Spleen (tissue), 11 donors: ENCODE data around the gene SULT2B1. TPM values are rescaled to one million over a fixed set of nuclear protein-coding genes. Genes with fewer than 3 reads are reported as not detected.
A peak's percentile ranks its signal among the peaks of the same experiment; 100 is the strongest.

Source experiments
- DNase-seq: peaks from one replicate; pipeline ENCODE4 v3.0.0-alpha.2; 2020
- H3K27ac ChIP-seq, 8 donors: fragments of 200-600 bp; sonication (generic) in 7 of 8; 1 replicate in 4 of 8; 2 replicates in 4 of 8; pipeline versions ENCODE4 v1.5.0 to v1.8.0; 2016 to 2021; ENCODE audit warnings: inconsistent platforms in 4 of 8, mild to moderate bottlenecking in 4 of 8, moderate library complexity in 1 of 8
- H3K27me3 ChIP-seq, 7 donors: fragments of 200-600 bp; sonication (generic) in 6 of 7; replicated peaks in 1 of 7; 1 replicate in 4 of 7; 2 replicates in 3 of 7; pipeline versions ENCODE4 v1.5.0 to v1.8.0; 2016 to 2021; ENCODE audit warnings: inconsistent platforms in 3 of 7, mild to moderate bottlenecking in 1 of 7
- H3K36me3 ChIP-seq, 6 donors: fragments of 200-600 bp; sonication (generic) in 5 of 6; 1 replicate in 4 of 6; 2 replicates in 2 of 6; pipeline versions ENCODE4 v1.5.0 to v1.8.0; 2016 to 2021; ENCODE audit warnings: inconsistent platforms in 2 of 6
- H3K4me1 ChIP-seq, 6 donors: fragments of 200-600 bp; sonication (generic) in 5 of 6; 1 replicate in 3 of 6; 2 replicates in 3 of 6; pipeline versions ENCODE4 v1.5.0 to v1.8.0; 2016 to 2021; ENCODE audit warnings: inconsistent platforms in 3 of 6
- H3K4me3 ChIP-seq, 8 donors: fragments of 200-600 bp; sonication (generic) in 7 of 8; 1 replicate in 4 of 8; 2 replicates in 4 of 8; pipeline versions ENCODE4 v1.5.0 to v1.8.0; 2016 to 2021; ENCODE audit warnings: inconsistent platforms in 4 of 8, mild to moderate bottlenecking in 4 of 8, moderate library complexity in 2 of 8
- H3K9me3 ChIP-seq, 8 donors: fragments of 200-600 bp; sonication (generic) in 7 of 8; 1 replicate in 4 of 8; 2 replicates in 4 of 8; pipeline versions ENCODE4 v1.5.0 to v1.8.0; 2016 to 2021; ENCODE audit warnings: inconsistent platforms in 4 of 8
- POLR2A ChIP-seq, 3 donors: fragments of 450-650 bp; IDR thresholded peaks; one replicate each; pipeline ENCODE4 v1.5.1; 2017; ENCODE audit warnings: antibody characterized with exemption in 3 of 3, mild to moderate bottlenecking in 1 of 3
- POLR2AphosphoS5 ChIP-seq, 3 donors: sonication (generic); formaldehyde crosslinking; IDR thresholded peaks; one replicate each; pipeline ENCODE4 v1.5.1; 2017; ENCODE audit warnings: antibody characterized with exemption in 3 of 3
- WGBS, 5 donors: extraction: QIAGEN DNeasy Blood & Tissue Kit in 3 of 5; methylation state at CpG; one replicate each; pipeline versions ENCODE4 v1.1.5 to v1.1.7; 2013 to 2018; 5-methylcytosine and 5-hydroxymethylcytosine counted together
- intact Hi-C: fragments of 100-400 bp; cut with DNase I; formaldehyde crosslinking; loops from one replicate; pipeline ENCODE4 v1.15.0; 2023; ENCODE audit warnings: low total_unique reads
- polyA plus RNA-seq, 3 donors: library from polyadenylated mRNA; stranded (reverse); fragments of 200-250 nt; gene quantifications; one replicate each; pipeline ENCODE4 v1.2.1, GENCODE V29; 2013
- total RNA-seq, 7 donors: library from RNA; depleted of rRNA in 3 of 7; stranded (reverse); fragments of >200 nt in 3 of 7; fragmentation: NEBNext Ultra II Directional in 4 of 7; extraction: Animal tissue kit (Norgen Biotek cat#: 25700) in 4 of 7; gene quantifications; one replicate each; pipeline versions ENCODE4 v1.1.0 to v1.2.1, GENCODE V29; 2016 to 2021
- TF ChIP-seq, protein P1 (sequence below), 11 experiments: fragments of 200-600 bp in 7 of 11; fragments of 450-650 bp in 4 of 11; sonication (generic) in 4 of 11; IDR thresholded peaks in 8 of 11; conservative IDR thresholded peaks in 3 of 11; 1 replicate in 7 of 11; 2 replicates in 4 of 11; pipeline versions ENCODE4 v1.4.0 to v1.8.0; 2016 to 2021; ENCODE audit warnings: antibody characterized with exemption in 11 of 11, inconsistent platforms in 4 of 11, mild to moderate bottlenecking in 1 of 11
- donor health status: healthy with polysubstance abuse.
- donor health status: DM: no; HTN: no; CAD: no; lungs with moderate emphysema.
- donor health status: DM: no; HTN: no; CAD: no.
- donor health status: Bipolar disorder and iron deficiency.
- donor health status: healthy.
- donor health status: DM: no; HTN: no; CAD: no.
- donor health status: DM: yes; HTN: yes; CAD: no.

The SULT2B1 gene
- total and polyA plus RNA-seq, 10 donors: 0.12 to 0.58 TPM; not detected in 8

DNA sequence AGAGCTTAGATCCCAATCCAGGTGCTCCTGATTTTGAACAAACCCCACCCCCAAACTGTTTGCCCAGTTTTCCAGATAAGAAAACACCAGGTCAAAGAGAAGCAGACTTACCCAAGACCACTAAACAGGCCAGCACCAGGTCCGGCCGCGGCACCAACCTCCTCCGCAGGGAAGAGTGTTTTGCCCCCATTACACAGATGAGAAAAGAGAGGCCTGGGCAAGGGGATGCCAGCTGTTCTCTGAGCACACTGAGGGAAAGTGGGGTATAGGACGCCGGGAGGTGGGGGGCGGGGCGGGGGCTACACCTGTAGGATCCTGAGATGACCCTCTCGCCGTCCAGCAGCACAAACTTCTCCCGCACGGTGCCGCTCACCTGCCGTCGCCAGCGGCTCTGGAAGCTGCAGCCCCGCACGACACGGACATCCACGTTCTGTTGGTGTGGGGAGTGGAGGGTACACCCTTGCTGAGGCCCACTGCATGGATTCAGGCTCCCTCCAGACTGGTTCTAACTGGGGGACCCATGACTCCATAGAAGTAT is 57.7 kb downstream of the SULT2B1 start:
- peak; percentile 69 for DNase-seq
- H3K36me3 ChIP-seq: peaks cover 0 to 8% (median 3%) of the 10 kb centered on the region in 6 donors
- TF ChIP-seq POLR2AphosphoS5 (IDR thresholded peaks at IDR 0.05) (no peak), POLR2A (IDR thresholded peaks at IDR 0.05) (no peak)
- TF ChIP-seq, protein P1, sequence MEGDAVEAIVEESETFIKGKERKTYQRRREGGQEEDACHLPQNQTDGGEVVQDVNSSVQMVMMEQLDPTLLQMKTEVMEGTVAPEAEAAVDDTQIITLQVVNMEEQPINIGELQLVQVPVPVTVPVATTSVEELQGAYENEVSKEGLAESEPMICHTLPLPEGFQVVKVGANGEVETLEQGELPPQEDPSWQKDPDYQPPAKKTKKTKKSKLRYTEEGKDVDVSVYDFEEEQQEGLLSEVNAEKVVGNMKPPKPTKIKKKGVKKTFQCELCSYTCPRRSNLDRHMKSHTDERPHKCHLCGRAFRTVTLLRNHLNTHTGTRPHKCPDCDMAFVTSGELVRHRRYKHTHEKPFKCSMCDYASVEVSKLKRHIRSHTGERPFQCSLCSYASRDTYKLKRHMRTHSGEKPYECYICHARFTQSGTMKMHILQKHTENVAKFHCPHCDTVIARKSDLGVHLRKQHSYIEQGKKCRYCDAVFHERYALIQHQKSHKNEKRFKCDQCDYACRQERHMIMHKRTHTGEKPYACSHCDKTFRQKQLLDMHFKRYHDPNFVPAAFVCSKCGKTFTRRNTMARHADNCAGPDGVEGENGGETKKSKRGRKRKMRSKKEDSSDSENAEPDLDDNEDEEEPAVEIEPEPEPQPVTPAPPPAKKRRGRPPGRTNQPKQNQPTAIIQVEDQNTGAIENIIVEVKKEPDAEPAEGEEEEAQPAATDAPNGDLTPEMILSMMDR (IDR thresholded peaks at IDR 0.05 in 8 of 11, conservative IDR thresholded peaks at IDR 0.05 in 3 of 11): no peak
- H3K4me1 ChIP-seq: peaks cover 0 to 12% (median 4%) of the 10 kb centered on the region in 6 donors
- H3K4me3 ChIP-seq: no peak overlapping the region
- H3K27me3 ChIP-seq: no peaks in the 10 kb centered on the region
- H3K9me3 ChIP-seq: no peaks in the 10 kb centered on the region
- intact Hi-C loops: no loop called here
- WGBS, 5 donors: 90 to 95% (median 94%) methylated on average over 18 to 20 of the region's 20 CpGs
- H3K27ac ChIP-seq: no peak overlapping the region

DNA sequence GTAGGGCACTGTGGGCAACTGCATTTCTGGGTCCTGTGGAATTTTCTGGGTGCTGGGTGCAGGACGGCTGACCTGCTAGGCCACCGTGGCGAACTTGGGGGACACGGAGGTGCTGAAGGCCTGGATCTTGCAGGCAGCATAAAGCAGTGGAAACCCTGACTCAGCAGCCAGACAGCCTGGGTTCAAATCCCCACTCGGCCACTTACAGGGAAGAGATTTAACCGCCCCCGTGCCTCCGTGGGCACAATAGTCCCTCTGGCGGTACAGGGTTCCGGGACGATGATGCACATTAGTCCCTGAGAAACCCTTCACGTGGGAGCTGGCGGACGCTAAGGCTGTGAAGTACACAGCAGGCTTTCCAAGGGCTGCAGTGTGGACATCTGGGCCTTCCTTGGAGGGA is 59.9 kb downstream of the SULT2B1 start:
- intact Hi-C loops: no loop called here
- 82 to 94% (median 90%) methylated on average over 14 of the region's 14 CpGs for whole genome bisulfite sequencing, 5 donors
- H3K9me3 ChIP-seq: no peaks in the 10 kb centered on the region
- H3K4me1 ChIP-seq: peaks cover 3 to 34% (median 18%) of the 10 kb centered on the region in 6 donors
- H3K4me3 ChIP-seq: no peak overlapping the region
- TF ChIP-seq POLR2AphosphoS5 (IDR thresholded peaks at IDR 0.05) (no peak), POLR2A (IDR thresholded peaks at IDR 0.05) (no peak)
- TF ChIP-seq, protein P1 (IDR thresholded peaks at IDR 0.05 in 8 of 11, conservative IDR thresholded peaks at IDR 0.05 in 3 of 11): no peak
- DNase-seq: no peak
- no peak overlapping the region for H3K27ac ChIP-seq
- no peaks in the 10 kb centered on the region for H3K27me3 ChIP-seq
- H3K36me3 ChIP-seq: peaks cover 6 to 30% (median 26%) of the 10 kb centered on the region in 6 donors

DNA sequence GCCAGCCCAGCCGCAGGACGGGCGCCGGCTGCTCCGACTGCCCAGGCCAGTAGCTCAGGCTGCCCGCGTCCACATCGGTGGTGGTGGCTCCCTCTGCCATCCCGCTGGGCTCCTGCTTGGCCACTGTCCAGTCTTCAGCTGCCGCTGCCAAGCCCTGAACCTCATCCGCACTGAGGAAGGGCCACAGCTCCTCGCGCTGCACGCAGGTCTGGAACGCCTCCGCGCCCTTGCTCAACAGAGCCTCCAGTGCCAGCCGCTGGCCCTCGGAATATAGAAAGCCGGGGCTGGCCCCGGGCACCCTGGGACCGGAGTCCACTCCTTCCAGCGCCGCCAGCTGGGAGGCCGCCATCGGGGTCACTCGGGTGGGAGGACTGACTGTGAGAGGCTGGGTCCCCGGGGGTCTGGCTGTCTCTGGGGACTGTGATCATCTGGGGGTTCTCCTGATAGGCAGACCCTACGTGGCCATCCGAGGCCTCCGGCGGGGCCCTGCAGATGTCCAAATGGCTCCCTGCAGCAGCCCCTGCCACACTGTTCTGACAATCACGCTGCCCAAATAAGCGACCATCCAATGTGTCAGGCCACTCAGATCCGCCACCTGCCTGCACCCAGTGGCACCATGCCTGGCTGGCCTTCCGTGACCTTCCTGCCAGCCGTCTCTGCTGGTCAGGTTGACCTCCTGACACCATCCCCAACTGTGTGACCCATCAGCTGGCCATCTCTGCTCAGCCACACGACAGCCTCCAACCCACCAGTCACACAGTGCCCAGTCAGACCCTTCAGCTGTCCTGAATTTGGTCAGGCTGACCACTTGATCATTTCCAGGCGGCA is 61.3 kb downstream of the SULT2B1 start:
- intact Hi-C loops: no loop called here
- Histone ChIP-seq H3K4me1 (peaks cover 17 to 48% (median 32%) of the 10 kb centered on the region in 6 donors), H3K36me3 (peaks cover 8 to 40% (median 34%) of the 10 kb centered on the region in 6 donors), H3K9me3 (no peaks in the 10 kb centered on the region), H3K27ac (no peak overlapping the region), H3K4me3 (no peak overlapping the region), H3K27me3 (no peaks in the 10 kb centered on the region)
- 84 to 89% (median 85%) methylated on average over 21 to 39 of the region's 39 CpGs for WGBS, 5 donors
- peak; percentile 78 for DNase-seq
- TF ChIP-seq, protein P1 (IDR thresholded peaks at IDR 0.05 in 8 of 11, conservative IDR thresholded peaks at IDR 0.05 in 3 of 11): no peak
- peak in 2 of 3 donors; percentile 8 to 27 for TF ChIP-seq POLR2AphosphoS5 (IDR thresholded peaks at IDR 0.05)

DNA sequence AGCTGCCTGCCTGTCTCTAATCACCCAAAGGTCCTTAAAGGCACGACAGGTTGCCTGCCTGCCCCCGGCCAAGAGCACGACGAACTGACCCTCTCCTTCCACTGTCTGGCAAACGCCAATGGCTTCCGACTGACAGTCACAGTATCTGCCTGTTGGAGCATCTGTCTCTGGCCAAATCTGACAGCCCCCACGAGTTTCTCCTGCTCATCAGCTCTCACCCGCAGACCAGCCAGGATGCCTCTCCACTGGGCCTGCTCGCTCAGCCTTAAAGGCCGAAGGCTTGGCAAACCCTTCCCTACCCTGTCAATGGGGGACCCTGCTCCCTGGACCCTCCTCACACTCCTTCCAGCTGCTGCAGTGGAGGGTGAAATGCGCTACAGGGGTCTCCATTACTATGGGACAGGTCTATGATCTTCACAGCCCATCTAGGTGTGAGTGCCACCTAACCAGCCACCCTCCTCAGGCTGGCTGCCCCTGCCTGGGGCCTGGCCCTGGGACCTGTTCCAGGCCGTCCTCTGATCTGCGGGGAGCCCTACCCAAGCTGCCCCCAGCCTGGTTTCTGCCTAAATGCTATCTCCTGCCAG is 62.0 kb downstream of the SULT2B1 start:
- no peaks in the 10 kb centered on the region for H3K27me3 ChIP-seq
- WGBS, 5 donors: 76 to 85% (median 80%) methylated on average over 11 to 13 of the region's 13 CpGs
- no peaks in the 10 kb centered on the region for H3K9me3 ChIP-seq
- H3K4me3 ChIP-seq: no peak overlapping the region
- TF ChIP-seq, protein P1 (IDR thresholded peaks at IDR 0.05 in 8 of 11, conservative IDR thresholded peaks at IDR 0.05 in 3 of 11): no peak
- no peak for TF ChIP-seq POLR2AphosphoS5 (IDR thresholded peaks at IDR 0.05)
- no peak for TF ChIP-seq POLR2A (IDR thresholded peaks at IDR 0.05)
- peaks cover 8 to 40% (median 34%) of the 10 kb centered on the region in 6 donors for H3K36me3 ChIP-seq
- DNase-seq: no peak
- intact Hi-C loops: no loop called here
- H3K27ac ChIP-seq: no peak overlapping the region
- peaks cover 19 to 46% (median 32%) of the 10 kb centered on the region in 6 donors for H3K4me1 ChIP-seq
